Type B pancreatic cell (in vitro differentiated cells): ENCODE measurements around the gene DCDC2B. TPM values are rescaled to one million over a fixed set of nuclear protein-coding genes. Genes with fewer than 3 reads are reported as not detected.

Experiments used
- DNase-seq: peaks from one replicate; pipeline ENCODE4 v3.0.0; 2021; ENCODE audit warnings: mixed read lengths; ENCODE audit not compliant: unreplicated experiment; ENCODE audit errors: extremely low spot score
- H3K27ac Mint-ChIP-seq: 2 replicates; pipeline ENCODE4 v1.8.0; 2021; ENCODE audit warnings: mild to moderate bottlenecking, mixed read lengths
- H3K27me3 Mint-ChIP-seq: 2 replicates; pipeline ENCODE4 v1.8.0; 2021; ENCODE audit warnings: mixed read lengths
- H3K36me3 Mint-ChIP-seq: 2 replicates; pipeline ENCODE4 v1.8.0; 2021; ENCODE audit warnings: mixed read lengths
- H3K4me1 Mint-ChIP-seq: one replicate; pipeline ENCODE4 v1.8.0; 2021; ENCODE audit warnings: mixed read lengths; ENCODE audit not compliant: unreplicated experiment
- H3K4me3 Mint-ChIP-seq: 2 replicates; pipeline ENCODE4 v1.8.0; 2021; ENCODE audit warnings: mild to moderate bottlenecking, mixed read lengths
- H3K9me3 Mint-ChIP-seq: 2 replicates; pipeline ENCODE4 v1.8.0; 2021; ENCODE audit warnings: mixed read lengths
- CTCF ChIP-seq: fragments of 200-600 bp; sonication (generic); conservative IDR thresholded peaks from 2 replicates; pipeline ENCODE4 v1.5.0; 2021; ENCODE audit warnings: antibody characterized with exemption, mild to moderate bottlenecking
- total RNA-seq: library from RNA; stranded (reverse); gene quantifications from 2 replicates; pipeline ENCODE4 v1.2.1, GENCODE V29; 2021; ENCODE audit warnings: low replicate concordance

The DCDC2B gene
- total RNA-seq, 1 donor from 2014 or later: not detected

DNA sequence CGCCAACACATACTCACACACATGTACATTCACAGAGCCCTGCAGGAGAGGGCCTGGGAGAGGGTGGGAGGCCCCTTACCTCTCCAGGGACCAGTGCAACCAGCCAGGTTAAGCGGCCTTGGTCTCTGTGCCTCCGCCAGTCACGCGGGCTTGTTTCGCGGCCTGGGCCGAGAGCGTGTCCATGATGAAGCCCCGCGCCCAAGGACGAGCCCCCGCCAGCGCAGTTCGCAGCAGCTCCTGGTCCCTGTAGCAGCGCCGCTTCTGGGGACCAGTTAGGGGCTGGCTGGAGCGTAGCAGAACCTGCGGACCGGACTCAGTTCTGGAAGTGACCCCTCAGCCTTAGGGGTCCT, 30.9 kb downstream of the DCDC2B start:
- TF ChIP-seq CTCF: no peak
- no peaks in the 10 kb centered on the region for H3K9me3 Mint-ChIP-seq
- H3K36me3 Mint-ChIP-seq: no peaks in the 10 kb centered on the region
- peak overlapping the region; percentile 91 for H3K4me3 Mint-ChIP-seq
- no peak for DNase-seq
- H3K27ac Mint-ChIP-seq: peak overlapping the region; percentile 55
- H3K4me1 Mint-ChIP-seq: peaks cover 22% of the 10 kb centered on the region
- H3K27me3 Mint-ChIP-seq: no peaks in the 10 kb centered on the region

- peak overlapping the region; percentile 81 for H3K27ac Mint-ChIP-seq
- H3K4me1 Mint-ChIP-seq: peaks cover 22% of the 10 kb centered on the region
- H3K27me3 Mint-ChIP-seq: no peaks in the 10 kb centered on the region
- peak overlapping the region; percentile 91 for H3K4me3 Mint-ChIP-seq
- no peaks in the 10 kb centered on the region for H3K36me3 Mint-ChIP-seq
- H3K9me3 Mint-ChIP-seq: no peaks in the 10 kb centered on the region
- DNase-seq: peak; percentile 80
- peak; percentile 30 for TF ChIP-seq CTCF
Measured at GRCh38 chr1:32240140-32240951, 31.5 kb downstream of the DCDC2B start.

DNA sequence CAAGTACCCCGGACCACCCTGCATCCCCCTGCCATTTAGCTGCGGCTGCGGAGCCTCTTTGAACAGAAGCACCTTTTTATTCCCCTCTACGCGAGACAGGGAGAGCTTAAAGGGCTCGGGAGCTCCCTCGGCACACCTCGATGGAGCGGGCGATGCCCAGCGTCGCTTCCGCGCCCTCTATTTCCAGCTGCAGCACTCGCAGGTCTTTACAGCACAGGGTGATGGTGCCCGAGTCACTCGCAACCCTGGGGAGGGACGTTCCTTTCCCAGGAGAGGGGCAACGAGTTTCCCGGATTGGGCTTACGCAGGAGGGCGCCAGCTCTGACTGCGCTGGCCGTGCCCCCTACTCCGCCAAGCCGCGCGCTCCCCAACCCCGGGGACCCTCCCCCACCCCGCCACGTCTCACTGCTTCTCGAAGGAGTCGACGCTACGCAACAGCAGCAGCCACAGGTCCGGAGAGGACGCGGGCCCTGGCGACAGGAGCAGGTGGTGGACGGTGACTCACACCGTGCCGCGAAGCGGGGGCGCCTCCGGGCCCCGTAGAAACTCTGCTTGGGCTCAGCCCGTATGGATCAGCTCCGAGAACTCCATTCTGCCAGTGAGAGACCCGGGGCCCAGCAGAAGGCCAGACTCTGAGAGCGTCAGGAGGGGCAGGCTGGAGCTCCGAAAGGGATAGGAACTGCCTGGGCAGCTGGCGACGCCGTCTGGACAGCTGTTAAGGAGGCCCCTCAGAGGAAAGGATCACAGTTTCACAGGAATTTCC, 32.3 kb downstream of the DCDC2B start:
- Mint-ChIP-seq H3K36me3 (no peaks in the 10 kb centered on the region), H3K9me3 (no peaks in the 10 kb centered on the region), H3K4me3 (peak overlapping the region; percentile 91), H3K27me3 (no peaks in the 10 kb centered on the region), H3K4me1 (peaks cover 20% of the 10 kb centered on the region), H3K27ac (peak overlapping the region; percentile 81)
- TF ChIP-seq CTCF: no peak
- DNase-seq: no peak

DNA sequence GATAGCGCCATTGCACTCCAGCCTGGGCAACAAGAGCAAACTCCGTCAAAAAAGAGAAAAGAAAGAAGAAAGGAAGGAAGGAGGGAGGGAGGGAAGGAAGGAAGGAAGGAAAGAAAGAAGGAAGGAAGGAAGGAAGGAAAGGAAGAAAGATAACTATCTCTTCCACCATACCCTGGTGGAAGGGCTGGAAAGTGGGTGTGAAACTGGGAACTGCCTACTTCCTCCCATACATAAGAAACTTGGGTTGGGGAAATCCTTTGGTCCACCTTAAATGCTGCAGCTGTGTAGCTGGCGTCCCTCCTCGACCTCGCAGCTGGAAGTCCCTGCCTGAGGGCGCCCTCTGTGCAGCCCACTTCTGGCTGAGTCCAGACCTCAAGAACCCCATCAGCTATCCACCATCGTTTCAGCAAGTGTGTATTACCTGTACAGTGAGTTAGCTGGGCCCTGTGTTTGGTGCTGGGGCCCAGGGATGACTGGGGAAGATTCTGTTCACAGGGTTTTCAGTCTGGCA, 33.5 kb downstream of the DCDC2B start:
- no peak for DNase-seq
- H3K9me3 Mint-ChIP-seq: no peaks in the 10 kb centered on the region
- H3K27me3 Mint-ChIP-seq: no peaks in the 10 kb centered on the region
- peaks cover 19% of the 10 kb centered on the region for H3K4me1 Mint-ChIP-seq
- H3K4me3 Mint-ChIP-seq: peak overlapping the region; percentile 31
- no peak for TF ChIP-seq CTCF
- no peak overlapping the region for H3K27ac Mint-ChIP-seq
- no peaks in the 10 kb centered on the region for H3K36me3 Mint-ChIP-seq

- H3K27me3 Mint-ChIP-seq: peaks cover 4% of the 10 kb centered on the region
- peak within 1 kb of the TSS; percentile 65 for H3K4me3 Mint-ChIP-seq
- peaks cover 22% of the 10 kb centered on the region for H3K4me1 Mint-ChIP-seq
- no peaks in the 10 kb centered on the region for H3K36me3 Mint-ChIP-seq
- no peak for DNase-seq
- TF ChIP-seq CTCF: no peak
- no peaks in the 10 kb centered on the region for H3K9me3 Mint-ChIP-seq
- H3K27ac Mint-ChIP-seq: no peak within 1 kb of the TSS
Measured at GRCh38 chr1:32246888-32247273, 38.0 kb downstream of the DCDC2B start, which contains the start of gene FAM167B. Gene FAM167B, plus strand, starts transcription at chr1:32247222. Its CDS starts 200 bp downstream, at chr1:32247422.
